Activated T-helper 2 cell treated with anti-CD3 and anti-CD28 coated beads, Interferon-gamma antibody, Interleukin-2, Interleukin-4, amounts not matched to agents 10 μg/mL and 5 μg/mL and 100 μg/mL, durations not matched to agents 14 hours and 24 hours and 36 hours (primary cell): Measurements from ENCODE around the gene VPS13D. TPM values are rescaled to one million over a fixed set of nuclear protein-coding genes. Genes with fewer than 3 reads are reported as not detected.

ENCODE experiments used
- DNase-seq: peaks from one replicate; pipeline ENCODE4 v3.0.0; 2021; ENCODE audit warnings: low spot score
- H3K27ac Mint-ChIP-seq: one replicate; pipeline ENCODE4 v1.8.0; 2021; ENCODE audit warnings: mixed read lengths
- H3K27me3 Mint-ChIP-seq: one replicate; pipeline ENCODE4 v1.8.0; 2021; ENCODE audit warnings: low read depth, mixed read lengths
- H3K36me3 Mint-ChIP-seq: one replicate; pipeline ENCODE4 v1.8.0; 2021; ENCODE audit warnings: low read depth, mixed read lengths
- H3K4me1 Mint-ChIP-seq: one replicate; pipeline ENCODE4 v1.8.0; 2021; ENCODE audit warnings: low read depth, mixed read lengths
- H3K4me3 Mint-ChIP-seq: one replicate; pipeline ENCODE4 v1.8.0; 2021; ENCODE audit warnings: low read depth, mild to moderate bottlenecking, moderate library complexity, mixed read lengths
- H3K9me3 Mint-ChIP-seq: one replicate; pipeline ENCODE4 v1.8.0; 2021; ENCODE audit warnings: mixed read lengths
- intact Hi-C: fragments of 100-400 bp; cut with micrococcal nuclease; formaldehyde crosslinking; loops from one replicate; pipeline ENCODE4 v1.15.1; 2023
- total RNA-seq: library from RNA; stranded (reverse); gene quantifications from 2 replicates; pipeline ENCODE4 v1.2.3, GENCODE V29; 2022

Gene VPS13D
- total RNA-seq, 1 donor from 2014 or later, result 28.6 TPM

- H3K27me3 Mint-ChIP-seq, result no peaks in the 10 kb centered on the region
- H3K27ac Mint-ChIP-seq, result no peak overlapping the region
- H3K36me3 Mint-ChIP-seq, result peaks cover 52% of the 10 kb centered on the region
- H3K4me1 Mint-ChIP-seq, result peaks cover 36% of the 10 kb centered on the region
- no peak overlapping the region for H3K4me3 Mint-ChIP-seq
- no peaks in the 10 kb centered on the region for H3K9me3 Mint-ChIP-seq
- intact Hi-C loops, result no loop called here
- DNase-seq, result no peak
These were observed 110.1 kb downstream of the VPS13D start for GRCh38 chr1:12339811-12340543.

GRCh38 chr1:12340544-12340930 is 110.7 kb downstream of the VPS13D start:
- peaks cover 53% of the 10 kb centered on the region for H3K36me3 Mint-ChIP-seq
- no peak overlapping the region for H3K4me3 Mint-ChIP-seq
- intact Hi-C loops, result no loop called here
- no peaks in the 10 kb centered on the region for H3K27me3 Mint-ChIP-seq
- H3K27ac Mint-ChIP-seq, result no peak overlapping the region
- peaks cover 41% of the 10 kb centered on the region for H3K4me1 Mint-ChIP-seq
- no peaks in the 10 kb centered on the region for H3K9me3 Mint-ChIP-seq
- no peak for DNase-seq

GRCh38 chr1:12341667-12342066 is 111.8 kb downstream of the VPS13D start:
- peaks cover 51% of the 10 kb centered on the region for H3K4me1 Mint-ChIP-seq
- no peak for DNase-seq
- intact Hi-C loops, result no loop called here

GRCh38 chr1:12342401-12343003 is 112.7 kb downstream of the VPS13D start:
- H3K4me1 Mint-ChIP-seq, result peaks cover 53% of the 10 kb centered on the region
- DNase-seq, result no peak
- peaks cover 57% of the 10 kb centered on the region for H3K36me3 Mint-ChIP-seq
- no peaks in the 10 kb centered on the region for H3K9me3 Mint-ChIP-seq
- no peak overlapping the region for H3K27ac Mint-ChIP-seq
- H3K27me3 Mint-ChIP-seq, result no peaks in the 10 kb centered on the region
- H3K4me3 Mint-ChIP-seq, result no peak overlapping the region
- intact Hi-C loops, result no loop called here

More at GRCh38 chr1:12341667-12342066, 111.8 kb downstream of the VPS13D start:
- Mint-ChIP-seq H3K36me3 (peaks cover 53% of the 10 kb centered on the region), H3K27ac (no peak overlapping the region), H3K4me3 (no peak overlapping the region), H3K27me3 (no peaks in the 10 kb centered on the region), H3K9me3 (no peaks in the 10 kb centered on the region)

- Mint-ChIP-seq H3K36me3 (peaks cover 60% of the 10 kb centered on the region), H3K27ac (peak overlapping the region; percentile 13), H3K4me3 (no peak overlapping the region), H3K9me3 (no peaks in the 10 kb centered on the region), H3K27me3 (no peaks in the 10 kb centered on the region), H3K4me1 (peaks cover 53% of the 10 kb centered on the region)
- DNase-seq, result no peak
- intact Hi-C loops, result no loop called here
These were observed 114.1 kb downstream of the VPS13D start for GRCh38 chr1:12343823-12344487.

- H3K4me1 Mint-ChIP-seq, result peaks cover 53% of the 10 kb centered on the region
- H3K9me3 Mint-ChIP-seq, result peaks cover 6% of the 10 kb centered on the region
- peak overlapping the region; percentile 88 for H3K27ac Mint-ChIP-seq
- H3K36me3 Mint-ChIP-seq, result peaks cover 68% of the 10 kb centered on the region
- DNase-seq, result no peak
- H3K4me3 Mint-ChIP-seq, result peak overlapping the region; percentile 61
- H3K27me3 Mint-ChIP-seq, result no peaks in the 10 kb centered on the region
- intact Hi-C loops, result loop anchor here (1.0 kb wide), 3 partner anchors 48 to 275 kb away; no protein-coding TSS in a partner anchor
These were observed 114.9 kb downstream of the VPS13D start for GRCh38 chr1:12344596-12345349.

GRCh38 chr1:12345350-12346217 is 115.8 kb downstream of the VPS13D start:
- peaks cover 74% of the 10 kb centered on the region for H3K36me3 Mint-ChIP-seq
- peaks cover 49% of the 10 kb centered on the region for H3K4me1 Mint-ChIP-seq
- intact Hi-C loops, result loop anchor here (1.0 kb wide), 4 partner anchors 40 to 274 kb away; no protein-coding TSS in a partner anchor
- DNase-seq, result peak; percentile 15
- H3K27ac Mint-ChIP-seq, result peak overlapping the region; percentile 88
- H3K9me3 Mint-ChIP-seq, result peaks cover 14% of the 10 kb centered on the region
- H3K27me3 Mint-ChIP-seq, result no peaks in the 10 kb centered on the region
- H3K4me3 Mint-ChIP-seq, result peak overlapping the region; percentile 61

- DNase-seq, result no peak
- peaks cover 79% of the 10 kb centered on the region for H3K36me3 Mint-ChIP-seq
- intact Hi-C loops, result loop anchor here (1.0 kb wide), 1 partner anchor 39 kb away; no protein-coding TSS in a partner anchor
- H3K27ac Mint-ChIP-seq, result no peak overlapping the region
- peaks cover 19% of the 10 kb centered on the region for H3K9me3 Mint-ChIP-seq
- no peak overlapping the region for H3K4me3 Mint-ChIP-seq
- H3K27me3 Mint-ChIP-seq, result no peaks in the 10 kb centered on the region
- H3K4me1 Mint-ChIP-seq, result peaks cover 44% of the 10 kb centered on the region
These were observed 116.8 kb downstream of the VPS13D start for GRCh38 chr1:12346483-12347151.

- H3K27ac Mint-ChIP-seq, result no peak overlapping the region
- no peak overlapping the region for H3K4me3 Mint-ChIP-seq
These were observed 118.3 kb downstream of the VPS13D start for GRCh38 chr1:12348113-12348512.

GRCh38 chr1:12353981-12354380 is 124.2 kb downstream of the VPS13D start:
- Mint-ChIP-seq H3K36me3 (peaks cover 67% of the 10 kb centered on the region), H3K9me3 (peaks cover 19% of the 10 kb centered on the region), H3K27ac (no peak overlapping the region), H3K4me3 (no peak overlapping the region), H3K4me1 (peaks cover 10% of the 10 kb centered on the region), H3K27me3 (no peaks in the 10 kb centered on the region)
- DNase-seq, result no peak
- intact Hi-C loops, result no loop called here

More at GRCh38 chr1:12348113-12348512, 118.3 kb downstream of the VPS13D start:
- peaks cover 19% of the 10 kb centered on the region for H3K9me3 Mint-ChIP-seq
- no peaks in the 10 kb centered on the region for H3K27me3 Mint-ChIP-seq
- no peak for DNase-seq
- intact Hi-C loops, result no loop called here
- peaks cover 32% of the 10 kb centered on the region for H3K4me1 Mint-ChIP-seq
- H3K36me3 Mint-ChIP-seq, result peaks cover 73% of the 10 kb centered on the region

GRCh38 chr1:12356004-12356890 is 126.4 kb downstream of the VPS13D start:
- peaks cover 19% of the 10 kb centered on the region for H3K4me1 Mint-ChIP-seq
- H3K36me3 Mint-ChIP-seq, result peaks cover 60% of the 10 kb centered on the region
- intact Hi-C loops, result no loop called here
- no peak overlapping the region for H3K4me3 Mint-ChIP-seq
- no peak overlapping the region for H3K27ac Mint-ChIP-seq
- H3K27me3 Mint-ChIP-seq, result no peaks in the 10 kb centered on the region
- DNase-seq, result no peak
- no peaks in the 10 kb centered on the region for H3K9me3 Mint-ChIP-seq
